Ishikawa (cell line): Measurements from ENCODE around the gene GALNT13.

Experiments
- CREB1 ChIP-seq: IDR thresholded peaks from 2 replicates; pipeline ENCODE4 v1.6.1; 2012; ENCODE audit warnings: low read depth
- EGR1 ChIP-seq: IDR thresholded peaks from 2 replicates; pipeline ENCODE4 v1.6.1; 2012
- EP300 ChIP-seq: IDR thresholded peaks from 2 replicates; pipeline ENCODE4 v1.6.1; 2012; ENCODE audit warnings: borderline replicate concordance
- RAD21 ChIP-seq: IDR thresholded peaks from 2 replicates; pipeline ENCODE4 v1.6.1; 2012; ENCODE audit warnings: low read depth
- REST ChIP-seq: IDR thresholded peaks from 2 replicates; pipeline ENCODE4 v1.6.1; 2012; ENCODE audit warnings: low read depth, mild to moderate bottlenecking
- TAF1 ChIP-seq: IDR thresholded peaks from 2 replicates; pipeline ENCODE4 v1.6.1; 2012; ENCODE audit warnings: low read depth, mild to moderate bottlenecking
- TCF12 ChIP-seq: IDR thresholded peaks from 2 replicates; pipeline ENCODE4 v1.6.1; 2012; ENCODE audit warnings: low read depth
- TEAD4 ChIP-seq: IDR thresholded peaks from 2 replicates; pipeline ENCODE4 v1.6.1; 2012
- YY1 ChIP-seq: IDR thresholded peaks from 2 replicates; pipeline ENCODE4 v1.6.1; 2012; ENCODE audit warnings: low read depth
- ZBTB7A ChIP-seq: IDR thresholded peaks from 2 replicates; pipeline ENCODE4 v1.6.1; 2012; ENCODE audit warnings: low read depth

GRCh38 chr2:154067124-154067523, 195.4 kb downstream of the GALNT13 start:
- TF ChIP-seq TCF12 = no peak
- TF ChIP-seq ZBTB7A = no peak
- no peak for TF ChIP-seq RAD21
- no peak for TF ChIP-seq EGR1
- no peak for TF ChIP-seq REST
- no peak for TF ChIP-seq TAF1
- no peak for TF ChIP-seq TEAD4
- TF ChIP-seq EP300 = no peak
- TF ChIP-seq YY1 = no peak
- TF ChIP-seq CREB1 = no peak
